ENCODE measurements around the gene CALHM5. TPM values are rescaled to one million over a fixed set of nuclear protein-coding genes. Genes with fewer than 3 reads are reported as not detected.
"Not testable (repeated sequence)": the region's sequence is repeated elsewhere in the genome, so short reads cannot be mapped to it uniquely, and the experiment has no call there.

The CALHM5 gene
- polyA plus RNA-seq (2013, experiment 1 of 2; ENCODE audit: insufficient read length), result 6.7 TPM
- 6.7 TPM for polyA plus RNA-seq (2013, experiment 2 of 2; ENCODE audit: insufficient read length)

DNA sequence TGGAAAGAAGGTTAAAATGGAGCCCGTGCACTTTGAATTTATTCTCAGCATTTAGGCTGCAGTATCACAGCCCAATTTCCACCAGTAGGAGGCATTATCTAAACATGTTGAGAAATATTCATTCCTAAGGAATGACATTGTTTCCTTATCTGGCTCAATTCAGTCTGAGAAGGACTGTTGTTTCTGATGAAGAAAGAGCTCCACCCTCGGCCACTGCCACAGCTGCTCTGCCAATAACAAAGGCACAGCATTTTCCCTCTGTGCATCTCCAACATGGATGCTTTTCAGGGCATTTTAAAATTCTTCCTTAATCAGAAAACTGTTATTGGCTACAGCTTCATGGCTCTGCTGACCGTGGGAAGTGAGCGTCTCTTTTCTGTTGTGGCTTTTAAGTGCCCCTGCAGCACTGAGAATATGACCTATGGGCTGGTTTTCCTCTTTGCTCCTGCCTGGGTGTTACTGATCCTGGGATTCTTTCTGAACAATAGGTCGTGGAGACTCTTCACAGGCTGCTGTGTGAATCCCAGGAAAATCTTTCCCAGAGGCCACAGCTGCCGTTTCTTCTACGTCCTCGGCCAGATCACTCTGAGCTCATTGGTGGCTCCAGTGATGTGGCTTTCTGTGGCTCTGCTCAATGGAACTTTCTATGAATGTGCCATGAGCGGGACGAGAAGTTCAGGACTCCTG lies at the start of gene CALHM5:
Gene CALHM5, plus strand, starts transcription at position 216 of the 687 bp plus-strand sequence. Its CDS starts 58 bp downstream, at position 274.
- DNase-seq, result peak; percentile 92

- DNase-seq, result peak; percentile 66
Measured at GRCh38 chr6:116461932-116462885, 49.2 kb upstream of the CALHM5 start.

- no peak for DNase-seq
Measured at GRCh38 chr6:116463301-116463700, 48.1 kb upstream of the CALHM5 start.

- no peak for DNase-seq
Measured at GRCh38 chr6:116465246-116465645, 46.2 kb upstream of the CALHM5 start.

DNA sequence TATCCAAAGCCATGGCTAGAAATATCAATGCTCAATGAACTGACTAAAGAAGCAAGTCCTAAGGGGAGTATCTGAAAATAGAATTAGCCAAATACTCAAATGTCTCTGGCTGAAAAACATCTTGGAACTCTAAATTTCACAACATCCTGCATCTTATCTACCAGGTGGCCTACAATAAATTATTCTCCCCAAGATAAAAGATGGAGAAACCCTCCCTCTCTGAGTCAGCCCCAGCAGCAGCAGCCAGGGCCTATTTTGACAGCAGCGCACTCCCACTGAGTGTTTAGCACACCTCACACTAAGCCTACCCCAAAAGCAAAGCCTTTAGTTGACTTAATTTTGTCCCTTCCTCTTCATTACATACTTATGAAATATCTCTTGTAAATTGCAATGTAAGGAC lies 44.3 kb upstream of the CALHM5 start:
- DNase-seq, result no peak

DNA sequence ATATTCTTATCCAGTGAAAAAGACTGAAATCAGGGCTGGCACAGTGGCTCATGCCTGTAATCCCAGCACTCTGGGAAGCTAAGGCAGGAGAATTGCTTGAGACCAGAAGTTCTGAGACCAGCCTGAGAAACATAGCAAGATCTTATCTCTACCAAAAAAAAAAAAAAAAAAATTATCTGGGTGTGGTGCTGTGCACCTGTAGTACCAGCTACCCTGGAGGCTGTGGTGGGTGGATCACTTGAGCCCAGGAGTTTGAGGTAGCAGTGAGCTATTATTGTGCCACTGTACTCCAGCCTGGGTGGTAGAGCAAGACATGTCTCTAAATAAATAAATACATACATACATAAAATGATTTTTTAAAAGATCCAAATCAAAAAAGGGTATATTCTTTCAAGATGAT lies 43.9 kb upstream of the CALHM5 start:
- DNase-seq, result no peak

DNA sequence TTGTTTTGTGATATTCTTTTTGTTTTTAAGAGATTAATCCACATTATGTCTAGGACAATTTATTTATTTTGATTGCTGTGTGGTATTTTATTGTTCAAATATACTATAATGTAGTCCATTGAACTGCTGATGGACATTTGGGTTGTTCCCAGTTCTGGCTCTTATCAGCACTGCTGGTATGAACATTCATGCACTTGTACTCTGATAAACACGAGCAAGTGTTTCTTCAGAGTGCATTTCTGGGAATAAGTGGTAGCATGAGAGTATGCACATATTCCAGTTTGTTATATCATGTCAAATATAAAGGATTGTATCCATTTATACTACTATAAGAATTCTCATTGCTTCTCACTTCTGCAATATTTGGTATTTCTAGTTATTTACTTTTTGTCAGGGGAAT lies 43.1 kb upstream of the CALHM5 start:
- no peak for DNase-seq

DNA sequence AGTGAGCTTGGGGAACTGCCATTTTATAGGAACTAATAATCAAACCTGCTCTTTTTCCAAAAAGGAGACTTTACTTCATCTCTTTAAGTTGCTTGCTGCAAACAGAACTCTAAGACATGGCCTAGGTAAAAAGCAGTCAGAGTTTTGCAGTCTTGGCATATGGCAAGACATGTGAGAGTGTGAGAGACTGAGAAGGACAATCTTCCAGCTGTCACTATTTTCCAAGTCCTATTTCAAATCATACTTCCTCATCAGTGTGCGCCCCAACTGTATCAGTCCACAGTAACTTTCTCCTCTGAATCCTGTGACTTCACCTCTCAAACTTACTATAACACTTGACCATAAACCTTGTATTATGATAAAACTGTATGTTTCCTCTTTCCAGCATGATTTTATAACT lies 39.9 kb upstream of the CALHM5 start:
- DNase-seq, result no peak

- no peak for DNase-seq
Measured at GRCh38 chr6:116472706-116473105, 38.7 kb upstream of the CALHM5 start.

DNA sequence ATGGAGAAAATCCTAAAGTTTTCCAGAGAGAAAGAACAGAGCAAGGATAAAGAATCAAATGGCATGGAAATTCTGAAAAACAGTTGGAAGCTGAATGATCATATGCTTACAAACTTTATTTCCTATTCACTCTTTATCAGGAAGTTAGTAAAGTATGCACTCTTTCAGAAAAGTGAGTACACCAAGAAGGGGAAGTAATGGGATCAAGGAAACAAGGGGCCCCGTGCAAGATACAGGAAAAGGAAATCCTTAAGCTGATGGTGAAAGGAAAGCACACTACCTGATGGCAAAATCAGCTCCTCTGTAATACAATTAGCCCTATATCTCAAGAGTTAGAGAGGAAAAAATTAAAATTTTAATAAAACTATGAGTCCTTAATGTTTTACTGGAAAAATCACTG lies 36.3 kb upstream of the CALHM5 start:
- DNase-seq, result no peak

DNA sequence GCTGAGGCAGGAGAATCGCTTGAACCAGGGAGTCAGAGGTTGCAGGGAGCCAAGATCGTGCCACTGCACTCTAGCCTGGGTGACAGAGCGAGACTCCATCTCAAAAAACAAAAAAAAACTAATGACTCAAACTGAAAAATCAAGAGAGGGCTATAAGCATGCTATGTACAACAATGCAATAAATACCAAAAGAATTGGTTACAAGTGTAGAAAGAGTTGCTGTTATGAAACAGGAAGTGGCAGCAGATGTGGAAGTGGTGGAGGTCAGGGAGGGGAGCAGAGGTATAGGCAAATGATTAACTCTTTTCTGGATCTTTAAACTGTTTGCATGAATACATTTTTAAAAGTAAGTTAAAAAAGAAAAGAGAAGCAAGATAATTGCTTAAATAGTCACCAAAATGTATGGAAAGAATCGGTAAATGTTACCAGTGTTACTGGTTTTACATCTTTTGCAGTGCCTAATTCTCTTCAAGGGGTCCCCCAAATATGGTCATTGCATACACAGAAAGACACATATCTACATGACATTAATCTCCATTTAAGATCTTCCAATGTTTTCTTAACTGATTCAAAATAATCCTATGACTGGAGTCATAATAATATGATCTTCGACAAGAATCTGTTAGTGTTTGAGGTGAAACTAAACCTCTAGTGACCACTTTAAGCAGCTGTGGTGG lies 35.3 kb upstream of the CALHM5 start:
- peak; percentile 15 for DNase-seq

GRCh38 chr6:116482780-116483179 lies 28.7 kb upstream of the CALHM5 start:
- DNase-seq, result no peak

DNA sequence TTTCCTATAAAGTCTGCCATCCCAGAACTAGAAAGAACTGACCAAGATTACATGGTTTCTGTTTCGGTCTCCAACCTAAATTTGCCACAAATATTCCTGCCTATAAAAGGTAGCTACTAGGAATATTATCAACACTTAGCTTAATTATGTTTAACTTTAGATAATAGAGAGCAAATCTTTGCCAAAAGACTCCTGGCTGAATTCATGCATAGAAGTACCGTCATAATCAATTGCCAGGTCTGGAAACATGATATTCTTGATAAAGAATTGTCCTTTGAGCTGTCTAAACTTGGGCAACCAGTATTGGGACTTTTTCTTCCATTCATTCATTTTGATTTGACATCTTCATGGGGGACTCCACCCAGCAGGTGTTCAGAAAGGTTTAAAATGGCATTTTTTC lies 27.8 kb upstream of the CALHM5 start:
- no peak for DNase-seq

DNA sequence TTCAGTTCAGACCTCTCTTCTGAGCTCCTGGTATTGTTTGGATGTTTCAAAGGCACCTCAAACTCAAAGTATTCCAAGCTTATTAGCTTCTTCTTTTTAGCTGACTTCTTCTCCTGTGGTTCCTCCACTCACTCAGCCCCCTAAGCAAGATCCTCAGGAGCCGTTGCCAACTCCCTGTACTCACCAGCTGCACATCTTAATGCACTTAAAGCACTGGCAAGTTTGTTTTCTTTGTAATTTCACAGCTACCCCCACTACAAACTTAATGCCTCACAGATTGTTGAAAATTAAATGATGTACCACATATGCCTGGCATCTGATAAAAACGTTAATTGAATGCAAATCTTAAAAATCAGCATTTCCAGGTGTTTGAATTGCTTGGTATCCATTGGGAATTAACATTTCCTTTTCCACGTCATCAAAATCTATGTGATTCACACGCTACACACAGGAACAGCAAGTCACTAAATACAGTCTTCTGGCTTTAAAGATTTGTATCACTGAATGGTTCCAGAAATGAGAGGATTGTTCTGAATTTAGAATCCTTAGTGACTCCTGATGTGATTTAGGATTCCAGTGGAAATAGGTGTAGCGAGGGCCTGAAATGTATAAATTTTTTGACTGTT lies 25.8 kb upstream of the CALHM5 start:
- DNase-seq, result peak; percentile 8

DNA sequence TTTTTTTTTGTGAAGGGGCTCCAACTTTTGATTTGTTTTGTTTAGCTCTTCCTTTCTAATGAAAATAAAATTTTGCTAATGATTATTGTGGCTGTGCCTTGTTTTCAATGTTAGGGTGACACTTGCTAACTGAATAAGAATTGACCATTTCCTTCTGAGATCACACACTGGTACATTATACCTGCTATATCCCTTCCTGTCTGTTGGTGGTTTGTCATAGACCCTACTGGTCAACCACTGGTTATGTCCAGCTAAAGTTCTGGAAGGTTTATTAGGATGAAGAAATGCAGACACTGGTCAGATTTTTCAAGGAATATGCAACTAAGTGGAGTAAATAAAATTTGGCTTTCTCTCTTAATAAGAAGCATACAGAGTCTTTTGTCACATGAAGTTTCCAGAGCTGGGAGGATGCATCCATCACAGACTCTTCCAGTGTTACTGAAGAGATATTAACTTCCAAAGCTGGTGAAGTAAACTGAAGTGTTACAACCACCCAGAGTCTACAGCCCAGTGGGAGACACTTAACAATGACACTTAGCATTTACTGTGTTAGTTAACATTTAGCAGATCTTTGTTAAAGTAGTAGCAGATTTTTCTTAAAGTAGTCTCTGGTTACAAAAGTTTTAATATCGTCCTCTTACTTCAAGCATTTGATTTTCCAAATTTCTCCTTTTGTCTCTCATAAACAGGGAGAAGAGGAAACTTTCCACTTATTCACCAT lies 19.7 kb upstream of the CALHM5 start:
- DNase-seq, result no peak

GRCh38 chr6:116492331-116493067 lies 18.9 kb upstream of the CALHM5 start:
- peak; percentile 22 for DNase-seq

DNA sequence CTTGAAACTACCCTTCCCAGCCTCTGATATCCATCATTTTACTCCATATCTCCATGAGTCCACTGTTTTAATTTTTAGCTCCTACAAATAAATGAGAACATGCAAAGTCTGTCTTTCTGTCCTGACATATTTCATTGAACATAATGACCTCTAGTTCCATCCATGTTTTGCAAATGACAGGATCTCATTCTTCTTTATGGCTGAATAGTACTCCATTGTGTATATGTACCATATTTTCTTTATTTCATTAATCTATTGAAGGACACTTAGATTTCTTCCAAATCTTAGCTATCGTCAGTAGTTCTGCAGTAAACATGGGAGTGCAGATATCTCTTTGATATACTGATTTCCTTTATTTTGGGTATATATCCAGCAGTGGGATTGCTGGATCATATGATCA lies 16.3 kb upstream of the CALHM5 start:
- DNase-seq, result not testable (repeated sequence)

DNA sequence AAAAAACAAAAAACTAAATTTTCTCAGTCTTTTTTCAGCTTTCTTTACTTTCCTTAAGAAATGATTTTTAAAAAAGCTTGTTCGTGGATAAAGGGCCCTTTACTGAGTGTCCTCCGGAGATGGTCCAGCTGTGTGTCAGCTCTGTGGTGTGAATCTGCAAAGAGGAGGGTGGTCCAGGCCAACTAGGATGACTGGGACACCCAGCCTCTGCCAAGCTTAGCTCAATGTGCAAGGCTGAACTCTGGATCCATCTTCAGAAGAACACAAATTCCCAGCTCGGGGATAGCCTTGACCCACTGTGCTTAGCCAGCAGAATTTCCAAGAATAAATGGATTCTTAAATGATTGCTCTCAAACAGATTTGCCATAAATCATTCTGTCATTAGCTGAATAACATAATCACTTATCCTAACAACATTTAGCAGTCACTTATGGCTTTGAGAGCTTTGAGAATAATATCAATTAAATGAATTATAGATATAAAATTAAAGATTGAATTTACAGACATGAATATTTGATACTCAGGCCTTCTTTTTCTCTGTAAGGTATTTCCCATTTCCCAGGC lies 14.2 kb upstream of the CALHM5 start:
- no peak for DNase-seq

DNA sequence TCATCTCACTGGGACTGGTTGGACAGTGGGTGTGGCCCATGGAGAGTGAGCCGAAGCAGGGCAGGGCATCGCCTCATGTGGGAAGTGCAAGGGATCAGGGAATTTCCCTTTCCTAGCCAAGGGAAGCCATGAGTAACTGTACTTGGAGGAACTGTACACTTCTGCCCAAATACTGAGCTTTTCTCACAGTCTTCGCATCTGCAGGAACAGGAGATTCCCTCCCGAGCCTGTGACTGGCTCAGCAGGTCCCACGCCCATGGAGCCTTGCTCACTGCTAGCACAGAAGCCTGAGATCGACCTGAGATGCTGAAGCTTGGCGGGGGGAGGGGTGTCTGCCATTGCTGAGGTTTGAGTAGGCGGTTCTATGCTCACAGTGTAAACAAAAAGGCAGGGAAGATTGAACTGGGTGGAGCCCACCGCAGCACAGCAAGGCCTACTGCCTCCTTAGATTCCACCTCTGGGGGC lies 10.4 kb upstream of the CALHM5 start:
- no peak for DNase-seq

GRCh38 chr6:116507324-116507723 lies 4.1 kb upstream of the CALHM5 start:
- no peak for DNase-seq

DNA sequence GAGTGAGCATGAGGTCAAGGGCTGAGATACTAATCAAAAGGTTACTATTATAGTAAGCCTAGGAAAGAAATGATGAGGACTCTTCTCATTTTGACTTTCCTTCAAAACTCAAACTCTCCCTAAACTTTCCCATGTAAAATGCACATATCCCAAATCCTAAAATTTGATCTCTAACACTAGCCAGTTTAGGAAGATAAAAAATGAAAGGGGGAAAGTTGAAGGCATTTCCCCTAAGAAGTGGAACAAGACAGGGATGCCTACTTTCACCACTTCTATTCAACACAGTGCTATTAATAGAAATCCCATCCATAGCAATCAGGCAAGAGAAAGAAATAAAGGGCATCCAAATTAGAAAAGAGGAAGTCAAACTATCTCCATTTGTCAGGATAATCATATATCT lies 2.9 kb upstream of the CALHM5 start:
- DNase-seq, result no peak
